GM18868 (cell line): ENCODE results near the gene NME8.

Source experiments
- ATAC-seq: cut with Tn5 transposase; IDR thresholded peaks from one replicate; pipeline ENCODE4 v1.9.1; 2021; ENCODE audit warnings: mild to moderate bottlenecking, moderate library complexity; ENCODE audit not compliant: unreplicated experiment

NME8 gene

GRCh38 chr7:37899712-37900247 lies 51.4 kb downstream of the NME8 start:
- no peak for ATAC-seq

DNA sequence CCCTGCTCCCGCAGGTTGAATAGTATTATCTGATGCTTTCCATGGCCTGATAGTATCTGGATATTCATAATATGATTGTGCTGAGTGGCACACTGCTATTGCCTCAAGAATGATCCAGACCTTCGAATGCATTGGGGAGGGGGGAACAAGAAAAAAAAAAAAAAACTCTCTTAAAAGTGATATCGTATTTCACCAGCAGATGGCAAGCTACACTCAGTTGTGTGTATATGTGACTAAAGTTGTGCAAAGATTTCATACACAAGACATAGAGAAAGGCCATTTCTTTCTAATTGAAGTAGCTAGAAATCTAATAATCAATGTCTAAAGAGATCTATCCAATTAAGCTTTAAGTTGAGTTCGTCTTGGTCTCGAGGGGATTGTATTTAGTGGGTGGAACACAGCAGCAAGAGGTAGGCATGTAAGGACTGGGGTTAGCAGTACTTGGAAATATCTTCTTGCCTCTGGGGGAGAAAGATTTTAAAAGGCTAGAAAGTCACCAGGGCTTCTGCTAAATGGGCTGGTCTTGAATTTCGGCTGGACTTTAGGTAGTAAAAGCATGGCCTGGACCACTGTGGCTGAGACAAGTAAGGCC lies 52.9 kb downstream of the NME8 start:
- peak; percentile 46 for ATAC-seq

DNA sequence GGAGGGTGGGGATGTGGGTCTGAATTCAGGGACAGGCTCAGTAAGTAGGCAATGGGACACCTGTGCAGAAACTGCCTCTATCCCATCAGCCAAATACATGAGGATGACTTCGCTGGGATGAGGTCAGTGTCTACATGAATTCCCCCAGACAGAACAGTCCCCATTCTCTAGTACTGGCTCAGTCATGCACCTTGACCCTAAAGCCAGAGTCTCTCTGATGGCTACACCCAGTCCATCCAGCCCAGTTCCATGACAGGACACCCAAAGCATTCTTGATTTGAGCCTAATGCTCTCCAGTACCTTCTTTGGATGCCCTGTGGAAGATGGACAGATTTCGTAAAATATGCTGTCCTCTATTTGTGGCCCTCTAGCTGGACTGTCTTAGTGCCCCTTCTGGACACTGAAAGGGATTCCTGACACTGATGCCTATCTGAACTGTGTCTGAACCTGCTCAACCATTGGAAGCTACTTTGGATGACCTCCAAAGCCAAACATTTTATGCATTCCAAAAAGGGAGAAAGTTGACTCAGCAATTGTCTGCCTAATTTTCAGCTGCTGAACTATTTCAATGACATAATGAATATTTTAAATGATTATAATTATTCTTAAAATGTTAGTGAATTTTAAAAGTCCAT lies 53.6 kb downstream of the NME8 start:
- no peak for ATAC-seq

DNA sequence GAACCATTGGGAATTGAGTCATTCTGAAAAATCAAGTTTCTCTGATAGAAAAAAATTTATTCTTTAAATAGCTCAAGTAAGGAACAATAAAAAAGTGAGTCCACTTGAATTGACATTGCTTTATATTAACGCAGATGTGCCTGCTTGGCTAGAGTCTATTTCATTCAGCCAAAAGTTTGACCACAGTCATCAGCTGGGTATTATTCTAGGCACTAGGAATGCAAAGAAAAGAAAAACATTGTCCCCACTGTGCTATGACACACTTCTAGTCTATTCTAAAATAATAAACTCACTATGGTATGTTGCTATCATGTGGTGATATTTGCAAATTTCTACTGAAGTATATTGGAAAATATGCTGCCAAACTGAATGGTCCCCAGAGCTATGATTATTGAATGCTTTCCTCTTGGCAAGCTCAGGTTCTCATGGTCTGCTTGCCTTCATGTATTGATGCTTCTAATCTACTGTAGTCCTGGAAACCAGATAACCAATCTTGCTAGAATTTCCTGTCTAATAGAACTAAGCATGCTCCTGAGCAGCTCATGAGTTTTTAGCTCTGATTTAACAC lies 59.9 kb downstream of the NME8 start:
- no peak for ATAC-seq

DNA sequence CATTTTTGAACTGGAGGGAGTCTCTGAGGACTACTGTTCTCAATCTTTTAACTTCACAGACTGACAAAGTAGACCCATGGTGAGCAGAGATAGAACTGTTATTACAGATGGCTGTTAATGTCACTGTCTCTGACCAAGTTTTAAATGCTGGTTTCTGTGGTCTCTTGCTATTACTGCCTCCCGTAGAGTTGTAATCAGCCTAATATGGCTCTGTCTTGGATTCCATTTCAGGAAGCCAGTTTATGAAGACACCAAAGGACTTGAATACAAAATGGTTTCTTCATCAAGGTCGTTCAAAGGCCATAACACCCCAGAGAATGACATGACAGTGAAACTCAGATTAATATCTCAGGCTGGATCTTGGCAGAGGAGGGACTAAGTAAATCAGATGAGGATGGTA lies 64.4 kb downstream of the NME8 start:
- ATAC-seq: no peak

DNA sequence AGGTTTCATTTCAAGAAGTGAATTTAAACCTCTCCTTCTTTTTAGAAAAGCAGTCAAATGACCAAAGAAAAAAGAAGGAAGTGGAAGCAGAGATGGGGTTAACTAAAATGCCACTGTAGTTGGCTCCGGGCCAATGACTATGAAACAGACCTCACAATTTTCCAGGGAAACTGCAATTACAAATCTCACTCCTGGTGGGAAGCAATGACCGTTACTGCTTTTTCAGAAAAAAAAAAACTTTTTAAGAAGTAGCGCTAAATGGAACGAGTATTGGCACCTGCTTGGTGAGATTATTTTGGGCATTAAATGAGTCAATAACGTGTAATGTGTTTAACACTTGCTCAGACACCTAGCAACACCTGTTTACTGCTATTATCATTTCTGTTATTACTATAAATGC lies 67.0 kb downstream of the NME8 start:
- peak; percentile 44 for ATAC-seq

- no peak for ATAC-seq
These were observed 67.7 kb downstream of the NME8 start for GRCh38 chr7:37916017-37916672.

GRCh38 chr7:37916673-37917660 lies 68.6 kb downstream of the NME8 start, which contains the start of gene SFRP4:
SFRP4 (minus strand) TSS chr7:37916817; CDS start chr7:37916537, 280 bp downstream.
- peak; percentile 26 for ATAC-seq

GRCh38 chr7:37918526-37918925 lies 70.1 kb downstream of the NME8 start:
- no peak for ATAC-seq

GRCh38 chr7:37920305-37920848 lies 72.0 kb downstream of the NME8 start, which contains the start of gene EPDR1:
EPDR1 (plus strand) TSS chr7:37920640; CDS start chr7:37920940, 300 bp downstream.
- ATAC-seq: peak; percentile 65

- peak; percentile 63 for ATAC-seq
These were observed 72.7 kb downstream of the NME8 start for GRCh38 chr7:37920849-37921805.

GRCh38 chr7:37921876-37922275 lies 73.5 kb downstream of the NME8 start:
- no peak for ATAC-seq

GRCh38 chr7:37923996-37924395 lies 75.6 kb downstream of the NME8 start:
- no peak for ATAC-seq

GRCh38 chr7:37924491-37925041 lies 76.2 kb downstream of the NME8 start:
- no peak for ATAC-seq

DNA sequence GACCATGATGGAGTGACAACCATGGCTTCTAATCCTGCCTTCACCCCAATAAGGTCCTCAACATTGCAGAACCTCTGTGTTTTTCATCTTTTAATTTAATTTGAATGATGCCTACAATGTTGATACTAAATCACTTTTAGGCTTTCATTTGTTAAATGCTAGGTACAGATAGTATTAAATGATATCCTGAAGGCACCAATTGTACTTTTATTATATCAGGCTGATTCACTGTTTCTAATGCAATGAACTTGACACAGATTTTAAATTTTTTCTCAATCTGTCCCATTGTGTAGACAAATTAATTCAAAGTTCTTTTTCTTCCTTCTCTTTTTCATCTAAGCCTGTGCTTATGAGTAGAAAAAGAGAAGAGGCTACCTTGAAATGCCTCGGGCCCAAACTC lies 77.2 kb downstream of the NME8 start:
- ATAC-seq: no peak

DNA sequence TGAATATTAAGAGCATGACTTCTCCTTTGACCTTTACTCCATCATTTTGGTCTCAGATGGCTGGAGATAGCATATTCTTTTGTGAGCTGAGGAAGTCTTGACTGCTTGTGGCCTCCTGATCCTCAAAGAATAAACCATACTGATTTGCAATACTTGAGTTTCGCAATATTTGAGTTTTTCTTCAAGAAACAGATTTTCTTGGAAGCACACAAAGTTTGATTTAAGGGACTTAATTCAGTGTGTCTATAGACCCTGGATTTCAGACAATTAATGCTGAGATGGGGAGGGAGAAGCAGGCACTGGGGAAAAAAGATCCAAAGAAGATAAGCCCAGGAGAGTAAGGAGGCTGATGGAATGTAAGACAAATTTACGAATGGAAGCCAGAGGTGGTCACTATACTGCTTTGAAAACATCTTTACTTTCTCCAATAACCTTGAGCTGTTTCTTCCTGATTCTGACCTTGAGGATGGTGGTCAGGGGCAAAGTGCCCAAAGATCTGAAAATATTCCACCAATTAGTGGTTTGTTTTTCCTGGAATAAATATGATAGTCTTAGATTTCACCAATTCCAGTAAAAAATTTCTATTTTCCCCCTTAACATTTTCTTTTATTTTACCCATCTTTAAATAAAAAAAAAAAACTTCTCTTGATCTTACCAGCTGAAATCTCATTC lies 79.5 kb downstream of the NME8 start:
- no peak for ATAC-seq

DNA sequence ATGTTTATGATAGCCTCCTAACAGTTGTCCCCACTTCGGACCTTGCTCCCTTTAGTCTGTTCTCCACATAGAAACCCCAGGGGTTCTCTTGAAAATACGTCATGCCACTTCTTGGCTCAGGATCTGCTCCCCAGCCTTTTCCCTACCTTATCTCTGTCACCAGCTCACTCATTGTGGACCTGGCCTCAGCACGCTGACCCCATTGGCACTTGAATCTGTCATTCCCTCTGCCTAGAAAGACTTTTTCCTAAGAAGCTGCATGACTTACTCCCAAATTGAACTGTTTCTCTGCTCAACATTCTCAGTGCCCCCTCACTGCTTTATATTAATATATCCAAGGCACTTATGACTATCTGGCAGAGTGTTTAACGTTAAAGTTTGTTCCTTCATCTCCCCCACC lies 80.5 kb downstream of the NME8 start:
- no peak for ATAC-seq
